Fibroblast of peridontal ligament (primary cell): Measurements from ENCODE around the gene KIF25.
A peak's percentile ranks its signal among the peaks of the same experiment; 100 is the strongest.

Experiments used
- DNase-seq: peaks from one replicate; pipeline ENCODE4 v3.0.0-alpha.2; 2010; ENCODE audit errors: extremely low read depth

Gene KIF25

GRCh38 chr6:167997642-167998041 lies at the start of gene KIF25:
KIF25 (plus strand) TSS chr6:167997671; CDS start chr6:168029586, 31,915 bp downstream.
- DNase-seq, result no peak

- no peak for DNase-seq
Observed at GRCh38 chr6:167947716-167948115, 49.8 kb upstream of the KIF25 start.

- no peak for DNase-seq
Observed at GRCh38 chr6:167948716-167949115, 48.8 kb upstream of the KIF25 start.

GRCh38 chr6:167949121-167949684 lies 48.3 kb upstream of the KIF25 start:
- DNase-seq, result no peak

- DNase-seq, result no peak
Observed at GRCh38 chr6:167951781-167952511, 45.5 kb upstream of the KIF25 start.

- no peak for DNase-seq
Observed at GRCh38 chr6:167952512-167952859, 45.0 kb upstream of the KIF25 start.

GRCh38 chr6:167953551-167953950 lies 43.9 kb upstream of the KIF25 start:
- no peak for DNase-seq

GRCh38 chr6:167954151-167954550 lies 43.3 kb upstream of the KIF25 start:
- no peak for DNase-seq

GRCh38 chr6:167956491-167956890 lies 41.0 kb upstream of the KIF25 start:
- DNase-seq, result no peak

- DNase-seq, result no peak
Observed at GRCh38 chr6:167956983-167957492, 40.4 kb upstream of the KIF25 start.

GRCh38 chr6:167957626-167958025 lies 39.8 kb upstream of the KIF25 start:
- DNase-seq, result no peak

- DNase-seq, result no peak
Observed at GRCh38 chr6:167960579-167960978, 36.9 kb upstream of the KIF25 start.

- no peak for DNase-seq
Observed at GRCh38 chr6:167962711-167963110, 34.8 kb upstream of the KIF25 start.

GRCh38 chr6:167963589-167964057 lies 33.8 kb upstream of the KIF25 start:
- no peak for DNase-seq

- no peak for DNase-seq
Observed at GRCh38 chr6:167965592-167966539, 31.6 kb upstream of the KIF25 start.

GRCh38 chr6:167966540-167966905 lies 30.9 kb upstream of the KIF25 start:
- DNase-seq, result no peak

GRCh38 chr6:167968091-167968490 lies 29.4 kb upstream of the KIF25 start:
- DNase-seq, result no peak

GRCh38 chr6:167970230-167970629 lies 27.2 kb upstream of the KIF25 start:
- DNase-seq, result no peak

GRCh38 chr6:167972193-167972592 lies 25.3 kb upstream of the KIF25 start:
- DNase-seq, result no peak

- DNase-seq, result no peak
Observed at GRCh38 chr6:167973148-167973885, 24.2 kb upstream of the KIF25 start.

- peak; percentile 43 for DNase-seq
Observed at GRCh38 chr6:167974640-167975344, 22.7 kb upstream of the KIF25 start.
